PC-3 (cell line): ENCODE data around the gene HIPK1.

Experiments used
- EZH2 ChIP-seq: fragments of 300-600 bp; sonication (generic); IDR thresholded peaks from one replicate; pipeline ENCODE4 v1.6.1; 2017; ENCODE audit warnings: antibody characterized with exemption, mild to moderate bottlenecking, low read length; ENCODE audit not compliant: unreplicated experiment
- EZH2phosphoT487 ChIP-seq: fragments of 300-600 bp; sonication (generic); IDR thresholded peaks from 2 replicates; pipeline ENCODE4 v1.6.1; 2018; ENCODE audit warnings: mild to moderate bottlenecking, antibody characterized with exemption, low read length, borderline replicate concordance
- TF ChIP-seq, protein P1 (sequence below): fragments of 300-600 bp; sonication (generic); conservative IDR thresholded peaks from 2 replicates; pipeline ENCODE4 v1.5.1; 2017; ENCODE audit warnings: antibody characterized with exemption, low read depth, mild to moderate bottlenecking, low read length

DNA sequence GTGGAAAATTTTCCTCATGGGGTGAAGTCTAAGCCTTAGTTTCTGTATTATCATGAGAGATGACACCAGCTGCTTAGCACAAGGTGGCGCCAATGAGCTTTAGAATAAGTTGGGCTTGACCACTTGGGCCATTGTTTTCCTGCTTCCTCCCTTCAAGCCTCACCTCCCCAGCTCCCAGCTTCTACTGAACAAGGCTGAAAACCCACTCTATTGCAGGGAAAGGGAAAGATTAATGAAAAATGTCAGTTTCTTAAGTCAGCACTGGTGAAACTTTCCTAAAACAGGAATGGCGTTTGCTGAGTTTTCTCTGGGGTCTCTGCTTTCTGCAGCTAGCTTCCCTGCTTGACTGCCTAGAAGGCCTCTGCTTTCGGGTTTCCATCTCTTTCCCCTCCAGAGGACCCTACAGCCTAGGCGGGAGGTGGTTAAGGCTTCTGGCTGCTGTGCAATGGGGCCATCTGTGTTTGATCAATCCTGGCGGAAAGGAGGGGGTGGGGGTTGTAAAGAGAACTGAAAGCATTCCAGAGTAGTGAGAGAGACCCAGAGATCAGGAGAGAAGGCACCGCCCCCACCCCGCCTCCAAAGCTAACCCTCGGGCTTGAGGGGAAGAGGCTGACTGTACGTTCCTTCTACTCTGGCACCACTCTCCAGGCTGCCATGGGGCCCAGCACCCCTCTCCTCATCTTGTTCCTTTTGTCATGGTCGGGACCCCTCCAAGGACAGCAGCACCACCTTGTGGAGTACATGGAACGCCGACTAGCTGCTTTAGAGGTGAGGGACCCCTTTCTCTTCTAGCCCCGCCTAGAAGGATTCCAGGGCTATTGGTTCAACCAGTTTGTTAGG lies 50.0 kb downstream of the HIPK1 start, which contains the start of gene OLFML3:
- no peak for TF ChIP-seq EZH2
- TF ChIP-seq, protein P1, sequence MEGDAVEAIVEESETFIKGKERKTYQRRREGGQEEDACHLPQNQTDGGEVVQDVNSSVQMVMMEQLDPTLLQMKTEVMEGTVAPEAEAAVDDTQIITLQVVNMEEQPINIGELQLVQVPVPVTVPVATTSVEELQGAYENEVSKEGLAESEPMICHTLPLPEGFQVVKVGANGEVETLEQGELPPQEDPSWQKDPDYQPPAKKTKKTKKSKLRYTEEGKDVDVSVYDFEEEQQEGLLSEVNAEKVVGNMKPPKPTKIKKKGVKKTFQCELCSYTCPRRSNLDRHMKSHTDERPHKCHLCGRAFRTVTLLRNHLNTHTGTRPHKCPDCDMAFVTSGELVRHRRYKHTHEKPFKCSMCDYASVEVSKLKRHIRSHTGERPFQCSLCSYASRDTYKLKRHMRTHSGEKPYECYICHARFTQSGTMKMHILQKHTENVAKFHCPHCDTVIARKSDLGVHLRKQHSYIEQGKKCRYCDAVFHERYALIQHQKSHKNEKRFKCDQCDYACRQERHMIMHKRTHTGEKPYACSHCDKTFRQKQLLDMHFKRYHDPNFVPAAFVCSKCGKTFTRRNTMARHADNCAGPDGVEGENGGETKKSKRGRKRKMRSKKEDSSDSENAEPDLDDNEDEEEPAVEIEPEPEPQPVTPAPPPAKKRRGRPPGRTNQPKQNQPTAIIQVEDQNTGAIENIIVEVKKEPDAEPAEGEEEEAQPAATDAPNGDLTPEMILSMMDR = peak; percentile 83
- TF ChIP-seq EZH2phosphoT487 = no peak
